ENCODE results near the gene ZNF408.

DNA sequence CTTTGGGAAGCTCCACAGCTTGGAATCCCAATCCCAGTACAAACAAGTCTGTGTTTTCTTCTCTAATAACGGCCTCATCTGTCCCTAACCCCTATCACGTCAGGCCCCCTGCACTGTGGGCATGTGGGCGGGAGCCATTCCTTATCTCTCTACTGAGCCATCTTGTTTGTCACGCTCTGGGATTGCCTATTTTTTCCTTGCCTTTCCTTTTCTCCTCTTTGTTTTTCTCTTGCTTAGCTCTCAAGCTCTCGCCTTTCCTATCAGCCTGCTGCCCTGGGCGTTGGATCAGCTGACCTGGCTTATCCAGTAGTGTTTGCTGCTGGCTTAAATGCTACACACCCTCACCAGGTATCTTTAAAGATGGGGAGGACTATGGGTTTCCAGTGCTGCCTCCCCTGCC is 36.2 kb upstream of the ZNF408 start:
- TF ChIP-seq, protein P1, sequence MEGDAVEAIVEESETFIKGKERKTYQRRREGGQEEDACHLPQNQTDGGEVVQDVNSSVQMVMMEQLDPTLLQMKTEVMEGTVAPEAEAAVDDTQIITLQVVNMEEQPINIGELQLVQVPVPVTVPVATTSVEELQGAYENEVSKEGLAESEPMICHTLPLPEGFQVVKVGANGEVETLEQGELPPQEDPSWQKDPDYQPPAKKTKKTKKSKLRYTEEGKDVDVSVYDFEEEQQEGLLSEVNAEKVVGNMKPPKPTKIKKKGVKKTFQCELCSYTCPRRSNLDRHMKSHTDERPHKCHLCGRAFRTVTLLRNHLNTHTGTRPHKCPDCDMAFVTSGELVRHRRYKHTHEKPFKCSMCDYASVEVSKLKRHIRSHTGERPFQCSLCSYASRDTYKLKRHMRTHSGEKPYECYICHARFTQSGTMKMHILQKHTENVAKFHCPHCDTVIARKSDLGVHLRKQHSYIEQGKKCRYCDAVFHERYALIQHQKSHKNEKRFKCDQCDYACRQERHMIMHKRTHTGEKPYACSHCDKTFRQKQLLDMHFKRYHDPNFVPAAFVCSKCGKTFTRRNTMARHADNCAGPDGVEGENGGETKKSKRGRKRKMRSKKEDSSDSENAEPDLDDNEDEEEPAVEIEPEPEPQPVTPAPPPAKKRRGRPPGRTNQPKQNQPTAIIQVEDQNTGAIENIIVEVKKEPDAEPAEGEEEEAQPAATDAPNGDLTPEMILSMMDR (IDR thresholded peaks at IDR 0.05) = no peak
- TF ChIP-seq POLR2A (IDR thresholded peaks at IDR 0.05) = no peak
